ENCODE measurements around the gene TTBK1. TPM values are rescaled to one million over a fixed set of nuclear protein-coding genes. Genes with fewer than 3 reads are reported as not detected.

TTBK1 gene
- polyA plus RNA-seq, 2 of the 4 experiments (the other 2 are of a cell fraction) = 0.04 TPM; not detected in 1

- no peak for FAIRE-seq
- DNase-seq (ENCODE audit: low read depth in 1 of 2, low spot score in 1 of 2) = no peak
- Histone ChIP-seq H3K4me2 (no peak overlapping the region), H3K9me3 (peaks cover 7% of the 10 kb centered on the region; the same call in 1 of the 3 replicates), H3K4me3 (no peak overlapping the region), H3K4me1 (no peaks in the 10 kb centered on the region), H3K27ac (no peak overlapping the region)
- 53% methylated on average over 2 of the region's 2 CpGs for WGBS (ENCODE audit: missing lambda C conversion rate)
- ATAC-seq = no peak
- TF ChIP-seq FOXS1 (CRISPR knock-in tag; IDR thresholded peaks at IDR 0.05) (no peak), FOSL2 (IDR thresholded peaks at IDR 0.05) (no peak), FOSL2 (CRISPR knock-in tag; IDR thresholded peaks at IDR 0.05) (no peak), HMGXB4 (CRISPR knock-in tag; IDR thresholded peaks at IDR 0.05; ENCODE audit: borderline replicate concordance) (no peak), HDAC2 (IDR thresholded peaks at IDR 0.05) (no peak), NFE2L2 (conservative IDR thresholded peaks at IDR 0.05; ENCODE audit: low read length) (no peak), BHLHE40 (IDR thresholded peaks at IDR 0.05; ENCODE audit: low read depth, low read length) (no peak), ELK1 (IDR thresholded peaks at IDR 0.05; ENCODE audit: low read depth, low read length) (no peak), RCOR1 (IDR thresholded peaks at IDR 0.05; ENCODE audit: low read depth, low read length) (no peak), FOSB (CRISPR knock-in tag; IDR thresholded peaks at IDR 0.05) (no peak), CEBPB (IDR thresholded peaks at IDR 0.05) (no peak), NPAS2 (CRISPR knock-in tag; IDR thresholded peaks at IDR 0.05; ENCODE audit: borderline replicate concordance) (no peak), KDM5A (IDR thresholded peaks at IDR 0.05) (no peak), EHF (CRISPR knock-in tag; IDR thresholded peaks at IDR 0.05) (no peak), POLR2A (IDR thresholded peaks at IDR 0.05; ENCODE audit: low read length) (no peak), POLR2AphosphoS2 (conservative IDR thresholded peaks at IDR 0.05; ENCODE audit: low read length) (no peak), CHD4 (IDR thresholded peaks at IDR 0.05; ENCODE audit: borderline replicate concordance) (no peak), MYC (IDR thresholded peaks at IDR 0.05; ENCODE audit: borderline replicate concordance, low read length) (no peak), TFCP2L1 (CRISPR knock-in tag; IDR thresholded peaks at IDR 0.05) (no peak)
- ChIA-PET POLR2A (no interaction called here), CTCF (no interaction called here)
These were observed 7.4 kb upstream of the TTBK1 start for GRCh38 chr6:43235841-43236240.

GRCh38 chr6:43239054-43239453, 4.2 kb upstream of the TTBK1 start:
- Histone ChIP-seq H3K4me3 (no peak overlapping the region), H3K4me1 (no peaks in the 10 kb centered on the region), H3K27ac (no peak overlapping the region), H3K4me2 (no peak overlapping the region), H3K9me3 (peaks cover 7% of the 10 kb centered on the region; the same call in 1 of the 3 replicates)
- CTCF ChIA-PET = interaction anchor here (0.6 to 2.2 kb wide), 2 partner anchors 10 to 314 kb away, joined by 3 to 21 read pairs; partner anchors contain the start of gene DNPH1
- WGBS (ENCODE audit: missing lambda C conversion rate) = 3% methylated on average over 2 of the region's 2 CpGs
- POLR2A ChIA-PET = no interaction called here
- ATAC-seq (no peak), FAIRE-seq (no peak), DNase-seq (ENCODE audit: low read depth in 1 of 2, low spot score in 1 of 2) (no peak)
- no peak for TF ChIP-seq RFX5 (IDR thresholded peaks at IDR 0.05)
- TF ChIP-seq BHLHE40 (IDR thresholded peaks at IDR 0.05; ENCODE audit: low read depth, low read length) = no peak
- no peak for TF ChIP-seq NPAS2 (CRISPR knock-in tag; IDR thresholded peaks at IDR 0.05; ENCODE audit: borderline replicate concordance)
- TF ChIP-seq HMGXB4 (CRISPR knock-in tag; IDR thresholded peaks at IDR 0.05; ENCODE audit: borderline replicate concordance) = no peak
- no peak for TF ChIP-seq RCOR1 (IDR thresholded peaks at IDR 0.05; ENCODE audit: low read depth, low read length)
- TF ChIP-seq RAD21 (conservative IDR thresholded peaks at IDR 0.05 in 1 of 2, IDR thresholded peaks at IDR 0.05 in 1 of 2) = no peak
- TF ChIP-seq PHF8 (IDR thresholded peaks at IDR 0.05; ENCODE audit: borderline replicate concordance, low read depth) = no peak
- TF ChIP-seq KDM5A (IDR thresholded peaks at IDR 0.05) = no peak
- TF ChIP-seq EP300 (IDR thresholded peaks at IDR 0.05) = no peak
- TF ChIP-seq HES2 (IDR thresholded peaks at IDR 0.05) = no peak
- TF ChIP-seq EHMT2 (IDR thresholded peaks at IDR 0.05; ENCODE audit: low read depth) = no peak
- no peak for TF ChIP-seq MAZ (IDR thresholded peaks at IDR 0.05; ENCODE audit: borderline replicate concordance, low read depth, low read length)

Measured in A549 (cell line).